Measurements from ENCODE around the gene DPEP1. TPM values are rescaled to one million over a fixed set of nuclear protein-coding genes. Genes with fewer than 3 reads are reported as not detected.

The DPEP1 gene
- polyA plus RNA-seq, 1 donor (not counting 4 experiments of a cell fraction or from before 2014, with no cell fraction given): 0.13 TPM

DNA sequence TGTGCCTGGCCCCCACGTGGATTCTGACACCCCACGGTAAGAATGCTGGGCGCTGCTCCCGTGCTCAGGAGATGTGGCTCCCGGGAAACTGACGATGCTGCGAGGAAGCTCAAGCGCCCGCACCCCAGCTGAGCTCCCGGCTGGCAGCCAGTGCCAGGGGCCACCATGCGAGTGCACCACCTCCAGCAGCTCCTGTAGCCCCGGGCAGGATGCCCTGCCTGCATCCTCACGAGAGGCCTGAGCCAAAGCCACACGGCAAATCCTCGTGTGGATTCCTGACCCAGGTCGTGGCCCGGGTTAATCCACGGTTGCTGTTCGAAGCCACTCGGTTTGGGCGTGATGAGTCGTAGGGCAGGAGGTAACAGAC is 11.6 kb upstream of the DPEP1 start:
- Histone ChIP-seq H3K36me3 (ENCODE audit: control insufficient read depth in 2 of 2, extremely low read depth in 1 of 2, insufficient read depth in 2 of 2, low read length in 2 of 2) (no peaks in the 10 kb centered on the region), H3K4me2 (ENCODE audit: control insufficient read depth, extremely low read depth, insufficient read depth, low read depth, low read length) (peak overlapping the region; percentile 80), H4K20me1 (ENCODE audit: control insufficient read depth, extremely low read depth, insufficient read depth, low read length) (no peaks in the 10 kb centered on the region), H3K4me3 (ENCODE audit: control insufficient read depth in 2 of 3, extremely low read depth in 1 of 3, insufficient read depth in 2 of 3, low read depth in 1 of 3, low read length in 3 of 3) (peak overlapping the region in 1 of 3 experiments; percentile 33), H3K27ac (ENCODE audit: control insufficient read depth, insufficient read depth, low read length) (peak overlapping the region; percentile 36), H3K27me3 (ENCODE audit: control insufficient read depth, extremely low read depth, insufficient read depth, low read length) (peaks cover 9% of the 10 kb centered on the region), H3K79me2 (ENCODE audit: control insufficient read depth, insufficient read depth, low read length) (no peaks in the 10 kb centered on the region), H3K9me3 (ENCODE audit: control insufficient read depth, low read depth, low read length) (no peaks in the 10 kb centered on the region), H3K9ac (ENCODE audit: control insufficient read depth, extremely low read depth, insufficient read depth, low read length) (peak overlapping the region; percentile 50), H3K4me1 (ENCODE audit: control insufficient read depth, extremely low read depth, insufficient read depth, low read length) (peaks cover 38% of the 10 kb centered on the region), H3K9me1 (ENCODE audit: control insufficient read depth, extremely low read depth, insufficient read depth, low read length) (no peaks in the 10 kb centered on the region), H2AFZ (ENCODE audit: control insufficient read depth, low read length) (peak overlapping the region; percentile 51)
- DNase-seq (ENCODE audit: low read depth, low spot score): no peak
- TF ChIP-seq EZH2 (IDR thresholded peaks at IDR 0.05; ENCODE audit: low read length): no peak
- TF ChIP-seq, protein P1, sequence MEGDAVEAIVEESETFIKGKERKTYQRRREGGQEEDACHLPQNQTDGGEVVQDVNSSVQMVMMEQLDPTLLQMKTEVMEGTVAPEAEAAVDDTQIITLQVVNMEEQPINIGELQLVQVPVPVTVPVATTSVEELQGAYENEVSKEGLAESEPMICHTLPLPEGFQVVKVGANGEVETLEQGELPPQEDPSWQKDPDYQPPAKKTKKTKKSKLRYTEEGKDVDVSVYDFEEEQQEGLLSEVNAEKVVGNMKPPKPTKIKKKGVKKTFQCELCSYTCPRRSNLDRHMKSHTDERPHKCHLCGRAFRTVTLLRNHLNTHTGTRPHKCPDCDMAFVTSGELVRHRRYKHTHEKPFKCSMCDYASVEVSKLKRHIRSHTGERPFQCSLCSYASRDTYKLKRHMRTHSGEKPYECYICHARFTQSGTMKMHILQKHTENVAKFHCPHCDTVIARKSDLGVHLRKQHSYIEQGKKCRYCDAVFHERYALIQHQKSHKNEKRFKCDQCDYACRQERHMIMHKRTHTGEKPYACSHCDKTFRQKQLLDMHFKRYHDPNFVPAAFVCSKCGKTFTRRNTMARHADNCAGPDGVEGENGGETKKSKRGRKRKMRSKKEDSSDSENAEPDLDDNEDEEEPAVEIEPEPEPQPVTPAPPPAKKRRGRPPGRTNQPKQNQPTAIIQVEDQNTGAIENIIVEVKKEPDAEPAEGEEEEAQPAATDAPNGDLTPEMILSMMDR (optimal IDR thresholded peaks at IDR 0.05 in 1 of 3, IDR thresholded peaks at IDR 0.05 in 1 of 3, conservative IDR thresholded peaks at IDR 0.05 in 1 of 3; ENCODE audit: extremely low read depth in 1 of 3, insufficient read depth in 2 of 3, low read length in 3 of 3): no peak
- dilution Hi-C loops (cut with MboI; ENCODE audit: extremely low pct_ligation_motif_present, low sequenced_read_pairs): no loop called here
- FAIRE-seq: no peak

DNA sequence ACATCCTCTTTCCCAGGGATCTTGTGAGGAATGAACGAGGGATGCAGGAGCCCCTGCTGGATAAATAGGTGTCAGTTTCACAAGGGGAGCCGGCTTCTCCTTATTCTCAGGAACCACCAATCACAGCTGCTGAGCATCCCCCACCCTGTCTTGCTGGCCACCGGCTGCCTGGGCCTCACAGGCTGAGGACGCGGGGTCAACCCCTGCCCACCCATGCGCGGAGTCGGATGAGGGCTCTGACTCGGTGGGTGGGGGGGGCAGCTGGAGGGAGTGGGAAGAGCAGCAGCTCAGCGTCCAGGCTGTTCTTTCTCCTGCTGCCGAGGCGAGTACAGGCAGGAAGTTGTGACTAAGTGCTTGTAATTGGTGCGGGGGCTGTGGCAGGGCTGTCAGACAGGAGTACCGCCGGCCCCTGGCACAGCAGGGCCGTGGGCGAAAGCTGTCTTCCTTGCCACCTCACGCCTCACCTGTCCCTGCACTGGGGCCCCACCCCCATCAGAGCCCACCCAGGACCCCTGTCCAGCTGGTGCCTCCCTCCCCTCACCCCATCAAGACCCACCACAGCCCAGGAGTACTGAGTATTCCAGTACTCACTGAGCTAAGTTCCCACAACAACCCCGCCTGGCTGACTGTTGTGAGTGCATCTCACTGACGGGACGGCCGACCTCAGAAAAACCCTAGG is 11.0 kb upstream of the DPEP1 start:
- Histone ChIP-seq H3K9me3 (ENCODE audit: control insufficient read depth, low read depth, low read length) (no peaks in the 10 kb centered on the region), H3K79me2 (ENCODE audit: control insufficient read depth, insufficient read depth, low read length) (no peaks in the 10 kb centered on the region), H3K4me2 (ENCODE audit: control insufficient read depth, extremely low read depth, insufficient read depth, low read depth, low read length) (peak overlapping the region; percentile 80), H4K20me1 (ENCODE audit: control insufficient read depth, extremely low read depth, insufficient read depth, low read length) (no peaks in the 10 kb centered on the region), H3K9me1 (ENCODE audit: control insufficient read depth, extremely low read depth, insufficient read depth, low read length) (no peaks in the 10 kb centered on the region), H3K36me3 (ENCODE audit: control insufficient read depth in 2 of 2, extremely low read depth in 1 of 2, insufficient read depth in 2 of 2, low read length in 2 of 2) (no peaks in the 10 kb centered on the region), H3K4me1 (ENCODE audit: control insufficient read depth, extremely low read depth, insufficient read depth, low read length) (peaks cover 40% of the 10 kb centered on the region), H3K27me3 (ENCODE audit: control insufficient read depth, extremely low read depth, insufficient read depth, low read length) (peaks cover 9% of the 10 kb centered on the region), H3K4me3 (ENCODE audit: control insufficient read depth in 2 of 3, extremely low read depth in 1 of 3, insufficient read depth in 2 of 3, low read depth in 1 of 3, low read length in 3 of 3) (peak overlapping the region in 2 of 3 experiments; percentile 33 to 46), H2AFZ (ENCODE audit: control insufficient read depth, low read length) (peak overlapping the region; percentile 51), H3K27ac (ENCODE audit: control insufficient read depth, insufficient read depth, low read length) (peak overlapping the region; percentile 36), H3K9ac (ENCODE audit: control insufficient read depth, extremely low read depth, insufficient read depth, low read length) (peak overlapping the region; percentile 50)
- dilution Hi-C loops (cut with MboI; ENCODE audit: extremely low pct_ligation_motif_present, low sequenced_read_pairs): no loop called here
- no peak for DNase-seq (ENCODE audit: low read depth, low spot score)
- TF ChIP-seq, protein P1 (optimal IDR thresholded peaks at IDR 0.05 in 1 of 3, IDR thresholded peaks at IDR 0.05 in 1 of 3, conservative IDR thresholded peaks at IDR 0.05 in 1 of 3; ENCODE audit: extremely low read depth in 1 of 3, insufficient read depth in 2 of 3, low read length in 3 of 3): peak in 1 of 3 experiments; percentile 8
- TF ChIP-seq EZH2 (IDR thresholded peaks at IDR 0.05; ENCODE audit: low read length): no peak
- peak; percentile 79 for FAIRE-seq

Data from keratinocyte (primary cell).